ENCODE measurements around the gene RNF4. TPM values are rescaled to one million over a fixed set of nuclear protein-coding genes. Genes with fewer than 3 reads are reported as not detected.
"Not testable (repeated sequence)": the region's sequence is repeated elsewhere in the genome, so short reads cannot be mapped to it uniquely, and the experiment has no call there.

The RNF4 gene
- total and polyA plus RNA-seq, 2 donors (not counting 1 experiment from before 2014, with no cell fraction given): 45.6 to 72.4 TPM

- H3K79me2 ChIP-seq (ENCODE audit: control insufficient read depth, insufficient read depth, low read length): no peaks in the 10 kb centered on the region
- no peaks in the 10 kb centered on the region for H3K9me3 ChIP-seq (ENCODE audit: control insufficient read depth, insufficient read depth, low read depth, low read length)
- no peaks in the 10 kb centered on the region for H4K20me1 ChIP-seq (ENCODE audit: control insufficient read depth, extremely low read depth, insufficient read depth, low read length)
- no peaks in the 10 kb centered on the region for H3K4me1 ChIP-seq (ENCODE audit: control insufficient read depth, extremely low read depth, insufficient read depth, low read length)
- no peak for DNase-seq (ENCODE audit: low read depth in 2 of 2)
- H3K27ac ChIP-seq (ENCODE audit: insufficient read depth, low read length): no peak overlapping the region
- H3K4me2 ChIP-seq (ENCODE audit: extremely low read depth, insufficient read depth, low read length): no peak overlapping the region
- H3K4me3 ChIP-seq (replicated peaks in 1 of 4; ENCODE audit: control extremely low read depth in 1 of 4, insufficient read depth in 1 of 4, low read depth in 3 of 4, low read length in 4 of 4): no peak overlapping the region
- H3K36me3 ChIP-seq (ENCODE audit: control insufficient read depth, insufficient read depth, low read length): no peaks in the 10 kb centered on the region
- no peak overlapping the region for H2AFZ ChIP-seq (ENCODE audit: low read length)
- H3K9ac ChIP-seq (ENCODE audit: insufficient read depth, low read length): no peak overlapping the region
- TF ChIP-seq, protein P1, sequence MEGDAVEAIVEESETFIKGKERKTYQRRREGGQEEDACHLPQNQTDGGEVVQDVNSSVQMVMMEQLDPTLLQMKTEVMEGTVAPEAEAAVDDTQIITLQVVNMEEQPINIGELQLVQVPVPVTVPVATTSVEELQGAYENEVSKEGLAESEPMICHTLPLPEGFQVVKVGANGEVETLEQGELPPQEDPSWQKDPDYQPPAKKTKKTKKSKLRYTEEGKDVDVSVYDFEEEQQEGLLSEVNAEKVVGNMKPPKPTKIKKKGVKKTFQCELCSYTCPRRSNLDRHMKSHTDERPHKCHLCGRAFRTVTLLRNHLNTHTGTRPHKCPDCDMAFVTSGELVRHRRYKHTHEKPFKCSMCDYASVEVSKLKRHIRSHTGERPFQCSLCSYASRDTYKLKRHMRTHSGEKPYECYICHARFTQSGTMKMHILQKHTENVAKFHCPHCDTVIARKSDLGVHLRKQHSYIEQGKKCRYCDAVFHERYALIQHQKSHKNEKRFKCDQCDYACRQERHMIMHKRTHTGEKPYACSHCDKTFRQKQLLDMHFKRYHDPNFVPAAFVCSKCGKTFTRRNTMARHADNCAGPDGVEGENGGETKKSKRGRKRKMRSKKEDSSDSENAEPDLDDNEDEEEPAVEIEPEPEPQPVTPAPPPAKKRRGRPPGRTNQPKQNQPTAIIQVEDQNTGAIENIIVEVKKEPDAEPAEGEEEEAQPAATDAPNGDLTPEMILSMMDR (conservative IDR thresholded peaks at IDR 0.05 in 1 of 2, IDR thresholded peaks at IDR 0.05 in 1 of 2; ENCODE audit: low read depth in 1 of 2, low read length in 2 of 2): no peak
- TF ChIP-seq EZH2 (IDR thresholded peaks at IDR 0.05; ENCODE audit: low read length, missing control alignments): no peak
- no peaks in the 10 kb centered on the region for H3K27me3 ChIP-seq (ENCODE audit: control insufficient read depth, insufficient read depth, low read length)
These were observed 41.2 kb upstream of the RNF4 start for GRCh38 chr4:2427383-2428334.

DNA sequence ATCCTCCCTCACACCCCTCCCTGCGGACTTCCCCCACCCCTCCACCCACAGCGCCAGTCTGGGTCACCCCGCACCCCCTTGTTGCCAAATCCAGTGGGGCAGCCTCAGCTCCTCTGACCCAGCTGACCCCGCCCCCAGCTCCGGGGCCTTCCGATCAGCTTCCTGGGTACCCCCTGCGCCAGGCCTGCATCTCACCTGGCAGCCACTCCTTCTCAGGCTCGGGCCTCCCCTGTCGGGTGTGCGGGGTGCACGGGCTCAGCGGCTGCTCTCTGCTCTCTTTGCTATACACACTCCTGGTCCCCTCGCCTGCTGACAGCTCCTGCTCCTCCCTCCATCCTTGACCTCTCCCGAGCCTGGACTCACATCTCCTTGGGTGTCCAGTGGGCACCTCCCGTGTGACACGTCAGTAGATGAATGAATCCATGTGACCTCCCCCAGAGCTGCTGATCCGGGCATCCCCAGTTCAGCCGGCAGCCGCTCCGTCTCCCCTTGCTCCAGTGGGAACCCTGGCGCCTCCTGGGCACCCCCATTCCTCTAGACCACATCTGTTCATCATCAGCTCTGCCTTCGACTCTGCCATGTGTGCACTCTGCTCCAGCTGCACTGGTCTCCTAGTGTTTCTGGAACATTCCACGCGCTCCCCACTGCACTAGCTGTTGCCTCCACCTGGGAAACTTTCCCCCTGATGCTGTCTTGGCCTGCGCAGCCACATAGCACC lies 40.3 kb upstream of the RNF4 start:
- Histone ChIP-seq H4K20me1 (ENCODE audit: control insufficient read depth, extremely low read depth, insufficient read depth, low read length) (no peaks in the 10 kb centered on the region), H3K9me3 (ENCODE audit: control insufficient read depth, insufficient read depth, low read depth, low read length) (no peaks in the 10 kb centered on the region), H3K36me3 (ENCODE audit: control insufficient read depth, insufficient read depth, low read length) (no peaks in the 10 kb centered on the region), H3K4me1 (ENCODE audit: control insufficient read depth, extremely low read depth, insufficient read depth, low read length) (no peaks in the 10 kb centered on the region), H2AFZ (ENCODE audit: low read length) (no peak overlapping the region), H3K4me3 (replicated peaks in 1 of 4; ENCODE audit: control extremely low read depth in 1 of 4, insufficient read depth in 1 of 4, low read depth in 3 of 4, low read length in 4 of 4) (no peak overlapping the region), H3K79me2 (ENCODE audit: control insufficient read depth, insufficient read depth, low read length) (no peaks in the 10 kb centered on the region), H3K27ac (ENCODE audit: insufficient read depth, low read length) (no peak overlapping the region), H3K4me2 (ENCODE audit: extremely low read depth, insufficient read depth, low read length) (no peak overlapping the region), H3K27me3 (ENCODE audit: control insufficient read depth, insufficient read depth, low read length) (no peaks in the 10 kb centered on the region), H3K9ac (ENCODE audit: insufficient read depth, low read length) (no peak overlapping the region)
- DNase-seq (ENCODE audit: low read depth in 2 of 2): no peak
- TF ChIP-seq, protein P1 (conservative IDR thresholded peaks at IDR 0.05 in 1 of 2, IDR thresholded peaks at IDR 0.05 in 1 of 2; ENCODE audit: low read depth in 1 of 2, low read length in 2 of 2): no peak
- no peak for TF ChIP-seq EZH2 (IDR thresholded peaks at IDR 0.05; ENCODE audit: low read length, missing control alignments)

DNA sequence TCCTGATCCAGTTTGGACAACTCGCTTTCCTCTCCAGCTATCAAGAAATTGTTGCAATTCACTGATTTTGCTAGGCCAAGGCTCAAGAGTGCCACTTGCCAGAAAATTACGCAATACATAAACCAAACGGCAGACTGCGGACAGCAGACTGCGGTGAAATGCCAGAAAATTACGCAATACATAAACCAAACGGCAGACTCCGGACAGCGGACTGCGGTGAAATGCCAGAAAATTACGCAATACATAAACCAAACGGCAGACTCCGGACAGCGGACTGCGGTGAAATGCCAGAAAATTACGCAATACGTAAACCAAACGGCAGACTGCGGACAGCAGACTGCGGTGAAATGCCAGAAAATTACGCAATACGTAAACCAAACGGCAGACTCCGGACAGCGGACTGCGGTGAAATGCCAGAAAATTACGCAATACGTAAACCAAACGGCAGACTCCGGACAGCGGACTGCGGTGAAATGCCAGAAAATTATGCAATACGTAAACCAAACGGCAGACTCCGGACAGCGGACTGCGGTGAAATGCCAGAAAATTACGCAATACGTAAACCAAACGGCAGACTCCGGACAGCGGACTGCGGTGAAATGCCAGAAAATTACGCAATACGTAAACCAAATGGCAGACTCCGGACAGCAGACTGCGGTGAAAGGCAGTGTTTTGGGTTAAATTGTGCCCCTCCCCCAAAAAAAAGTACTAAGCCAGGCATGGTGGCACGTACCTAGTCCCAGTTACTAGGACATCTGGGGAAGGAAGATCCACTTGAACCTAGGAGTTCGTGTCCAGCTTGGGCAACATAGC lies 38.8 kb upstream of the RNF4 start:
- not testable (repeated sequence) for H3K4me1 ChIP-seq (ENCODE audit: control insufficient read depth, extremely low read depth, insufficient read depth, low read length); H3K79me2 ChIP-seq (ENCODE audit: control insufficient read depth, insufficient read depth, low read length); H3K36me3 ChIP-seq (ENCODE audit: control insufficient read depth, insufficient read depth, low read length); H3K9me3 ChIP-seq (ENCODE audit: control insufficient read depth, insufficient read depth, low read depth, low read length); H3K4me2 ChIP-seq (ENCODE audit: extremely low read depth, insufficient read depth, low read length); H3K27me3 ChIP-seq (ENCODE audit: control insufficient read depth, insufficient read depth, low read length); H2AFZ ChIP-seq (ENCODE audit: low read length); H3K4me3 ChIP-seq (replicated peaks in 1 of 4; ENCODE audit: control extremely low read depth in 1 of 4, insufficient read depth in 1 of 4, low read depth in 3 of 4, low read length in 4 of 4); H3K9ac ChIP-seq (ENCODE audit: insufficient read depth, low read length); H4K20me1 ChIP-seq (ENCODE audit: control insufficient read depth, extremely low read depth, insufficient read depth, low read length); H3K27ac ChIP-seq (ENCODE audit: insufficient read depth, low read length)
- DNase-seq (ENCODE audit: low read depth in 2 of 2): peak in 1 of 2 donors; percentile 72

Measured in fibroblast of lung (primary cell).